Tibial artery (tissue), 4 donors: ENCODE results near the gene RAB3GAP2.
A peak's percentile ranks its signal among the peaks of the same experiment; 100 is the strongest.
"Not testable (repeated sequence)": the region's sequence is repeated elsewhere in the genome, so short reads cannot be mapped to it uniquely, and the experiment has no call there.

Experiments used
- DNase-seq, 2 donors: peaks; one replicate each; pipeline ENCODE4 v3.0.0-alpha.2; 2019
- H3K27ac ChIP-seq, 2 donors: fragments of 200-600 bp; sonication (generic) in 1 of 2; 1 replicate in 1 of 2; 2 replicates in 1 of 2; pipeline ENCODE4 v1.5.1; 2018 to 2019; ENCODE audit warnings: mild to moderate bottlenecking in 1 of 2
- H3K27me3 ChIP-seq, 2 donors: fragments of 200-600 bp; sonication (generic) in 1 of 2; one replicate each; pipeline versions ENCODE4 v1.5.1 to v1.6.0; 2016 to 2019
- H3K36me3 ChIP-seq, 3 donors: fragments of 200-600 bp; sonication (generic) in 2 of 3; one replicate each; pipeline ENCODE4 v1.5.1; 2016 to 2019; ENCODE audit warnings: mild to moderate bottlenecking in 2 of 3
- H3K4me1 ChIP-seq, 4 donors: fragments of 200-600 bp; sonication (generic) in 2 of 4; 1 replicate in 3 of 4; 2 replicates in 1 of 4; pipeline ENCODE4 v1.5.1; 2016 to 2019
- H3K4me3 ChIP-seq, 2 donors: fragments of 200-600 bp; sonication (generic) in 1 of 2; 1 replicate in 1 of 2; 2 replicates in 1 of 2; pipeline ENCODE4 v1.5.1; 2018 to 2019; ENCODE audit warnings: mild to moderate bottlenecking in 2 of 2
- H3K9me3 ChIP-seq, 3 donors: fragments of 200-600 bp; sonication (generic) in 1 of 3; one replicate each; pipeline ENCODE4 v1.5.1; 2016 to 2019
- intact Hi-C: fragments of 100-400 bp; cut with DNase I; formaldehyde crosslinking; loops from one replicate; pipeline ENCODE4 v1.15.0; 2023; ENCODE audit warnings: low total_unique reads
- TF ChIP-seq, protein P1 (sequence below), 2 experiments: fragments of 200-600 bp in 1 of 2; fragments of 450-650 bp in 1 of 2; IDR thresholded peaks; one replicate each; pipeline ENCODE4 v1.5.1; 2017 to 2019; ENCODE audit warnings: antibody characterized with exemption in 2 of 2, mild to moderate bottlenecking in 1 of 2, moderate library complexity in 1 of 2

Gene RAB3GAP2

DNA sequence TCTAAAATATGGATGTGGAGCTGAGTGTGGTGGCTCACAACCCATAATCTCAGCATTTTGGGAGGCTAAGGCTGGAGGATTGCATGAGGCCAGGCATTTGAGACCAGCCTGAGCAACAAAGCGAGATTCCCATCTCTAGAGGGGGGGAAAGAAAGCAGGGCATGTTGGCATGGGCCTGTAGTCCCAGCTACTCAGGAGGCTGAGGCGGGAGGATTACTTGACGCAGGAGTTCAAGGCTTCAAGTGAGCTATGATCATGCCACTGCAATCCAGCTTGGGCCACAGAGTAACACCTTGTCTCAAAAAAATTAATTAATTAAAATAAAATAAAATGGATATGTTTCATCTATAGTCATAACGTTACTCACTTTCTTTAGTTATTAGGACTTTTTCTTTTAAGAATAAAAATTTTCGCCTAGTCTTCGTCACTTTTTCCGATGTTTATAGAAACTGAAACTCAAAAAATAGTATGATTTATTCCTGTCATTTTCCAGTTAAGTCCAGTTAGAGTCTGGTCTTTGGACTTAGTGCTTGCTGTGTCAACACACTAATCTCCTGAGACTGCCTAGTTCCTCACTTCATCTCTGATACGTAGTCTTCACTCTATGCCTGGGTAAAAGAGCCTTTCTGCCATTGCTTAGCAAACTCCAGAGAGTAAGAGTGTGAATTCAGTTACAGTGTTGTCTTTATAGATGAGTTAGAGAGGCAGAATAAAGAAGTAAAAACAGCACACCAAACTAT lies 150.3 kb downstream of the RAB3GAP2 start:
- no peak for DNase-seq
- Histone ChIP-seq H3K9me3 (no peaks in the 10 kb centered on the region), H3K36me3 (peaks cover 0 to 19% (median 3%) of the 10 kb centered on the region in 3 donors), H3K4me1 (peaks cover 0 to 37% (median 8%) of the 10 kb centered on the region in 4 donors), H3K4me3 (peak overlapping the region; percentile 31 to 33), H3K27me3 (no peaks in the 10 kb centered on the region), H3K27ac (peak overlapping the region; percentile 74 to 77)
- TF ChIP-seq, protein P1, sequence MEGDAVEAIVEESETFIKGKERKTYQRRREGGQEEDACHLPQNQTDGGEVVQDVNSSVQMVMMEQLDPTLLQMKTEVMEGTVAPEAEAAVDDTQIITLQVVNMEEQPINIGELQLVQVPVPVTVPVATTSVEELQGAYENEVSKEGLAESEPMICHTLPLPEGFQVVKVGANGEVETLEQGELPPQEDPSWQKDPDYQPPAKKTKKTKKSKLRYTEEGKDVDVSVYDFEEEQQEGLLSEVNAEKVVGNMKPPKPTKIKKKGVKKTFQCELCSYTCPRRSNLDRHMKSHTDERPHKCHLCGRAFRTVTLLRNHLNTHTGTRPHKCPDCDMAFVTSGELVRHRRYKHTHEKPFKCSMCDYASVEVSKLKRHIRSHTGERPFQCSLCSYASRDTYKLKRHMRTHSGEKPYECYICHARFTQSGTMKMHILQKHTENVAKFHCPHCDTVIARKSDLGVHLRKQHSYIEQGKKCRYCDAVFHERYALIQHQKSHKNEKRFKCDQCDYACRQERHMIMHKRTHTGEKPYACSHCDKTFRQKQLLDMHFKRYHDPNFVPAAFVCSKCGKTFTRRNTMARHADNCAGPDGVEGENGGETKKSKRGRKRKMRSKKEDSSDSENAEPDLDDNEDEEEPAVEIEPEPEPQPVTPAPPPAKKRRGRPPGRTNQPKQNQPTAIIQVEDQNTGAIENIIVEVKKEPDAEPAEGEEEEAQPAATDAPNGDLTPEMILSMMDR (IDR thresholded peaks at IDR 0.05) = no peak
- intact Hi-C loops = no loop called here

GRCh38 chr1:220119043-220119512 lies 153.2 kb downstream of the RAB3GAP2 start:
- peaks cover 15 to 33% (median 24%) of the 10 kb centered on the region in 3 donors for H3K36me3 ChIP-seq
- peak overlapping the region; percentile 9 to 33 for H3K27ac ChIP-seq

DNA sequence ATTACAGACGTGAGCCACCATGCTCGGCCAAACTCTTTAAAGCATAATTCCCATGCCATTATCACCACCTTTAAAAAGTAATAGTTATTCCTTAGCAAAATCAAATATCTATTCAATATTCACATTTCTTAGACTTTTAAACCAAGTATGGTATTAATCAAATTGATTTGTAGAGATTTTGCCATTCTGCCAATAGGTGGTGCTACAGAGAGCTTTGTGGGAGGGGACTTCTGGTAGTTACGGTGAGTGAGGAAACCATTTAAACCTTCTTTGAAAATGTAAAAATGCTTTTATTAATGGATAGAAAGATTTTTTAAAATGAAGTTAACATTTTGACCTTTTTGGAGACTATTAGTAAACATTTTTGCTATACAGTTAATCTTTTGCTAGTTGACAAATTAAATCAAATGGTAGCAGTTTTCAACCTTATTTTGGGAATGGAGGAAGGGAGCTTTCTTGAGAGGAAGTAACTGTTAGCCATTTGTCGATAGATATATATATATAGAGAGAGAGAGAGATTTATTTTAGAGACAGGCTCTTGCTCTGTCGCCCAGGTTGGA lies 159.0 kb downstream of the RAB3GAP2 start:
- DNase-seq = no peak
- TF ChIP-seq, protein P1 (IDR thresholded peaks at IDR 0.05) = peak; percentile 23 to 46

More at GRCh38 chr1:220119043-220119512, 153.2 kb downstream of the RAB3GAP2 start:
- Histone ChIP-seq H3K9me3 (no peaks in the 10 kb centered on the region), H3K4me1 (peaks cover 0 to 29% (median 7%) of the 10 kb centered on the region in 4 donors), H3K4me3 (no peak overlapping the region), H3K27me3 (no peaks in the 10 kb centered on the region)
- TF ChIP-seq, protein P1 (IDR thresholded peaks at IDR 0.05) = no peak
- no peak for DNase-seq
- intact Hi-C loops = no loop called here

GRCh38 chr1:220112600-220112999 lies 159.7 kb downstream of the RAB3GAP2 start:
- H3K4me1 ChIP-seq, H3K4me3 ChIP-seq, H3K27me3 ChIP-seq, DNase-seq, H3K9me3 ChIP-seq, intact Hi-C loops, H3K27ac ChIP-seq: not testable (repeated sequence)
- peaks cover 53 to 88% (median 63%) of the 10 kb centered on the region in 3 donors for H3K36me3 ChIP-seq

More for the DNA sequence above, 159.0 kb downstream of the RAB3GAP2 start:
- Histone ChIP-seq H3K27me3 (no peaks in the 10 kb centered on the region), H3K4me1 (peaks cover 0 to 3% (median 0%) of the 10 kb centered on the region in 4 donors), H3K9me3 (no peaks in the 10 kb centered on the region), H3K27ac (no peak overlapping the region), H3K36me3 (peaks cover 48 to 83% (median 59%) of the 10 kb centered on the region in 3 donors), H3K4me3 (no peak overlapping the region)
- intact Hi-C loops = no loop called here

GRCh38 chr1:220110473-220110872 lies 161.8 kb downstream of the RAB3GAP2 start:
- intact Hi-C loops, H3K4me1 ChIP-seq, H3K4me3 ChIP-seq, H3K27me3 ChIP-seq, DNase-seq, H3K9me3 ChIP-seq, H3K27ac ChIP-seq: not testable (repeated sequence)
- H3K36me3 ChIP-seq = peaks cover 69 to 88% (median 70%) of the 10 kb centered on the region in 3 donors

- TF ChIP-seq, protein P1 (IDR thresholded peaks at IDR 0.05) = no peak
- H3K27ac ChIP-seq = no peak overlapping the region
- H3K4me1 ChIP-seq = peaks cover 0 to 13% (median 10%) of the 10 kb centered on the region in 4 donors
- no peaks in the 10 kb centered on the region for H3K9me3 ChIP-seq
- peaks cover 56 to 79% (median 64%) of the 10 kb centered on the region in 3 donors for H3K36me3 ChIP-seq
- no peaks in the 10 kb centered on the region for H3K27me3 ChIP-seq
- DNase-seq = no peak
- intact Hi-C loops = no loop called here
- no peak overlapping the region for H3K4me3 ChIP-seq
Measured at GRCh38 chr1:220099826-220100225, 172.4 kb downstream of the RAB3GAP2 start.
